HepG2 (cell line): ENCODE measurements around the gene BCLAF1. TPM values are rescaled to one million over a fixed set of nuclear protein-coding genes. Genes with fewer than 3 reads are reported as not detected.

Experiments
- AGO1 ChIP-seq: fragments of 200-400 bp; formaldehyde crosslinking; IDR thresholded peaks from 2 replicates; pipeline ENCODE4 v1.6.1; 2017; ENCODE audit warnings: mild to moderate bottlenecking, low read depth, low read length, moderate library complexity; ENCODE audit not compliant: poor library complexity, severe bottlenecking
- CENPX ChIP-seq: sonication (generic); formaldehyde crosslinking; IDR thresholded peaks from 2 replicates; pipeline ENCODE4 v1.9.0; 2021; ENCODE audit warnings: mild to moderate bottlenecking, missing genetic modification reagents, moderate library complexity
- GABPB1 ChIP-seq: IDR thresholded peaks from 2 replicates; pipeline ENCODE4 v1.6.1; 2016; ENCODE audit warnings: mild to moderate bottlenecking, missing genetic modification reagents, moderate library complexity, missing compliant biosample characterization
- GATAD1 ChIP-seq: IDR thresholded peaks from 2 replicates; pipeline ENCODE4 v1.6.1; 2016; ENCODE audit warnings: missing genetic modification reagents, missing compliant biosample characterization
- HOXA9 ChIP-seq: sonication (generic); formaldehyde crosslinking; IDR thresholded peaks from 2 replicates; pipeline ENCODE4 v1.8.1; 2022; ENCODE audit warnings: missing genetic modification reagents, mild to moderate bottlenecking, moderate library complexity, borderline replicate concordance
- IRX3 ChIP-seq: sonication (generic); formaldehyde crosslinking; IDR thresholded peaks from 2 replicates; pipeline ENCODE4 v1.8.1; 2023; ENCODE audit warnings: mild to moderate bottlenecking, low read depth, missing genetic modification reagents, borderline replicate concordance
- PAWR ChIP-seq: sonication (generic); formaldehyde crosslinking; IDR thresholded peaks from 2 replicates; pipeline ENCODE4 v1.4.0; 2020; ENCODE audit warnings: missing genetic modification reagents, mild to moderate bottlenecking, borderline replicate concordance
- PHF21A ChIP-seq: sonication (generic); formaldehyde crosslinking; IDR thresholded peaks from 2 replicates; pipeline ENCODE4 v1.5.0; 2020; ENCODE audit warnings: mild to moderate bottlenecking, missing genetic modification reagents
- RBM39 ChIP-seq: fragments of 200-400 bp; formaldehyde crosslinking; IDR thresholded peaks from one replicate; pipeline ENCODE4 v1.6.1; 2018; ENCODE audit warnings: antibody characterized with exemption, mild to moderate bottlenecking, low read depth, low read length; ENCODE audit not compliant: poor library complexity, severe bottlenecking
- REPIN1 ChIP-seq: sonication (generic); formaldehyde crosslinking; IDR thresholded peaks from 2 replicates; pipeline ENCODE4 v1.8.0; 2022; ENCODE audit warnings: missing genetic modification reagents, low read depth, mild to moderate bottlenecking, borderline replicate concordance
- TAF1 ChIP-seq: sonication (generic); formaldehyde crosslinking; IDR thresholded peaks from 2 replicates; pipeline ENCODE4 v1.4.0; 2020; ENCODE audit warnings: missing genetic modification reagents
- TBX2 ChIP-seq: sonication (generic); formaldehyde crosslinking; IDR thresholded peaks from 2 replicates; pipeline ENCODE4 v1.5.0; 2020; ENCODE audit warnings: missing genetic modification reagents, mild to moderate bottlenecking, borderline replicate concordance
- WIZ ChIP-seq: sonication (generic); formaldehyde crosslinking; IDR thresholded peaks from 2 replicates; pipeline ENCODE4 v1.5.1; 2020; ENCODE audit warnings: mild to moderate bottlenecking, missing genetic modification reagents
- ZC3H13 ChIP-seq: sonication (generic); formaldehyde crosslinking; IDR thresholded peaks from 2 replicates; pipeline ENCODE4 v1.8.1; 2023; ENCODE audit warnings: mild to moderate bottlenecking, missing genetic modification reagents, moderate library complexity
- ZNF230 ChIP-seq: sonication (generic); formaldehyde crosslinking; IDR thresholded peaks from 2 replicates; pipeline ENCODE4 v1.4.0; 2020; ENCODE audit warnings: mild to moderate bottlenecking, missing genetic modification reagents
- ZSCAN9 ChIP-seq: IDR thresholded peaks from 2 replicates; pipeline ENCODE4 v1.6.1; 2016; ENCODE audit warnings: borderline replicate concordance
- polyA plus RNA-seq, 8 experiments: library from polyadenylated mRNA; depleted of rRNA in 3 of 8; stranded (reverse) in 7 of 8; unstranded in 1 of 8; fragments of >200 nt; fragmentation: Illumina TruSeq in 4 of 8; extraction: Trizol in 4 of 8; gene quantifications; 2 replicates each; pipeline versions ENCODE4 v1.2.1 to v1.2.3, GENCODE V29; 2011 to 2016; ENCODE audit warnings: low read depth in 4 of 8, missing spikeins in 1 of 8, mixed read lengths in 1 of 8; ENCODE audit not compliant: insufficient read depth in 1 of 8
- total RNA-seq, 5 experiments: library from RNA; depleted of rRNA; stranded (reverse); fragments of >200 nt; fragmentation: Illumina TruSeq; extraction: Trizol; gene quantifications; 2 replicates each; pipeline ENCODE4 v1.2.3, GENCODE V29; 2016; ENCODE audit warnings: low read depth in 1 of 5
- TF ChIP-seq, protein P1 (sequence below): sonication (generic); formaldehyde crosslinking; IDR thresholded peaks from 2 replicates; pipeline ENCODE4 v1.5.0; 2020; ENCODE audit warnings: missing genetic modification reagents
- TF ChIP-seq, protein P2 (sequence below), 2 experiments: sonication (generic) in 1 of 2; formaldehyde crosslinking in 1 of 2; IDR thresholded peaks; 2 replicates each; pipeline versions ENCODE4 v1.5.1 to v1.6.1; 2011 to 2020; ENCODE audit warnings: borderline replicate concordance in 1 of 2, low read depth in 1 of 2, low read length in 1 of 2, mild to moderate bottlenecking in 1 of 2, missing genetic modification reagents in 1 of 2, moderate library complexity in 1 of 2
- TF ChIP-seq, protein P3 (sequence below): sonication (generic); formaldehyde crosslinking; IDR thresholded peaks from 2 replicates; pipeline ENCODE4 v1.4.0; 2020; ENCODE audit warnings: missing genetic modification reagents, mild to moderate bottlenecking, borderline replicate concordance
- TF ChIP-seq, protein P4 (sequence below): sonication (generic); formaldehyde crosslinking; IDR thresholded peaks from 2 replicates; pipeline ENCODE4 v1.8.0; 2022; ENCODE audit warnings: mild to moderate bottlenecking, missing genetic modification reagents, borderline replicate concordance

Gene BCLAF1
- total and polyA plus RNA-seq, 2 of the 13 experiments (the other 11 are each of a cell fraction or from before 2014, with no cell fraction given): 55.3 to 292 TPM

DNA sequence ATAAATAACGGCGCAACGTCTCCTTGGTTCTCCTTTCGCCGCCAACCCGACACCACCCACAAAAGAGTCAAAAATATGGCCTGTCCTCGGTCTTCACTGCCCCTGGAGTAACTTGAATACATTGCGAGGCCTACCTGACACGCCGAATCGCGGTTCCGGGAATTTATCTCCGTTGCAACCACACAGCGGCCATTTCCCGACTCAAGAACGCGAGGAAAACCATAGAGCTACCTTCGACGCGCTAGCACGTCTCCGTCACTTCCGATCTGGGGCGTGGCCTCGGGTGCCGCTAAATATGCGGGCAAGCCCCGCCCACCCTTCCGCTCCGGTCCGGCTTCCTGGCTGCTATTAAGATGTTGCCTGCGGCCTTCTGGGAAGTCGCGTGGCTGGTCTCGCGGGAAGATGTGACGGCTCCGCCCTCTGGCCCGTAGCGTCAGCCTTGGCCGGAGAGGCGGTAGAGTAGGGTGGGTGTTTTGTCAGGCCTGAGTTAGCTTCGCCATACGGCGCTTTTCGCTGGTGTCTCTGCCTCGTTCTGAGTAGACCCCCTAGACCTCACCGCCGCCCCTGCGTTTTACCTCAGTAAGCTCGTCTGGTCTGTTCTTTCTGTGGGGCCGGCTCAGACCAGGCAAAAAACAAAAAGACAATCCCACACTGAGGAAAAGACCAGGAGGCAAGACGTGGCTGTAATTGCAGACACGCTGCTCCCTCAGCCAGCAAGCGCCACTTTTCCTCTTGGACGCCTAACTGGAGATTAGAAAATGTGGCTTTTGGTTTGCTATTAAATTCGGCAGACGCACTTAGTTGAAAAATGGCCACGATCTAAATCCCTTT lies at the start of gene BCLAF1 (continued):
- TF ChIP-seq, protein P1, sequence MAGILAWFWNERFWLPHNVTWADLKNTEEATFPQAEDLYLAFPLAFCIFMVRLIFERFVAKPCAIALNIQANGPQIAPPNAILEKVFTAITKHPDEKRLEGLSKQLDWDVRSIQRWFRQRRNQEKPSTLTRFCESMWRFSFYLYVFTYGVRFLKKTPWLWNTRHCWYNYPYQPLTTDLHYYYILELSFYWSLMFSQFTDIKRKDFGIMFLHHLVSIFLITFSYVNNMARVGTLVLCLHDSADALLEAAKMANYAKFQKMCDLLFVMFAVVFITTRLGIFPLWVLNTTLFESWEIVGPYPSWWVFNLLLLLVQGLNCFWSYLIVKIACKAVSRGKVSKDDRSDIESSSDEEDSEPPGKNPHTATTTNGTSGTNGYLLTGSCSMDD (CRISPR knock-in tag): peak; percentile 67; the same call in 1 of the 2 replicates
- TF ChIP-seq AGO1 (peak; percentile 40), HOXA9 (no peak; the same call in 1 of the 2 replicates), IRX3 (CRISPR knock-in tag) (peak; percentile 89), TBX2 (CRISPR knock-in tag) (peak; percentile 53), TAF1 (peak; percentile 96), RBM39 (peak; percentile 99), ZC3H13 (CRISPR knock-in tag) (peak; percentile 17), ZSCAN9 (CRISPR knock-in tag) (0 out of 2 replicates have a peak, but pooled peaks have one; percentile 2), WIZ (CRISPR knock-in tag) (peak; percentile 48; the same call in 1 of the 2 replicates), CENPX (CRISPR knock-in tag) (no peak), PAWR (CRISPR knock-in tag) (0 out of 2 replicates have a peak, but pooled peaks have one; percentile 83), GATAD1 (CRISPR knock-in tag) (peak; percentile 87), GABPB1 (CRISPR knock-in tag) (peak; percentile 97), ZNF230 (CRISPR knock-in tag) (no peak; the same call in none of the 2 replicates), REPIN1 (CRISPR knock-in tag) (peak; percentile 90), PHF21A (CRISPR knock-in tag) (no peak; the same call in 1 of the 2 replicates)
- TF ChIP-seq, protein P2, sequence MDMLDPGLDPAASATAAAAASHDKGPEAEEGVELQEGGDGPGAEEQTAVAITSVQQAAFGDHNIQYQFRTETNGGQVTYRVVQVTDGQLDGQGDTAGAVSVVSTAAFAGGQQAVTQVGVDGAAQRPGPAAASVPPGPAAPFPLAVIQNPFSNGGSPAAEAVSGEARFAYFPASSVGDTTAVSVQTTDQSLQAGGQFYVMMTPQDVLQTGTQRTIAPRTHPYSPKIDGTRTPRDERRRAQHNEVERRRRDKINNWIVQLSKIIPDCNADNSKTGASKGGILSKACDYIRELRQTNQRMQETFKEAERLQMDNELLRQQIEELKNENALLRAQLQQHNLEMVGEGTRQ (IDR thresholded peaks at IDR 0.05; ENCODE audit: low read depth, low read length): no peak
- TF ChIP-seq, protein P2 (CRISPR knock-in tag; IDR thresholded peaks at IDR 0.05; ENCODE audit: borderline replicate concordance): peak; percentile 14; the same call in 1 of the 2 replicates
- TF ChIP-seq, protein P3, sequence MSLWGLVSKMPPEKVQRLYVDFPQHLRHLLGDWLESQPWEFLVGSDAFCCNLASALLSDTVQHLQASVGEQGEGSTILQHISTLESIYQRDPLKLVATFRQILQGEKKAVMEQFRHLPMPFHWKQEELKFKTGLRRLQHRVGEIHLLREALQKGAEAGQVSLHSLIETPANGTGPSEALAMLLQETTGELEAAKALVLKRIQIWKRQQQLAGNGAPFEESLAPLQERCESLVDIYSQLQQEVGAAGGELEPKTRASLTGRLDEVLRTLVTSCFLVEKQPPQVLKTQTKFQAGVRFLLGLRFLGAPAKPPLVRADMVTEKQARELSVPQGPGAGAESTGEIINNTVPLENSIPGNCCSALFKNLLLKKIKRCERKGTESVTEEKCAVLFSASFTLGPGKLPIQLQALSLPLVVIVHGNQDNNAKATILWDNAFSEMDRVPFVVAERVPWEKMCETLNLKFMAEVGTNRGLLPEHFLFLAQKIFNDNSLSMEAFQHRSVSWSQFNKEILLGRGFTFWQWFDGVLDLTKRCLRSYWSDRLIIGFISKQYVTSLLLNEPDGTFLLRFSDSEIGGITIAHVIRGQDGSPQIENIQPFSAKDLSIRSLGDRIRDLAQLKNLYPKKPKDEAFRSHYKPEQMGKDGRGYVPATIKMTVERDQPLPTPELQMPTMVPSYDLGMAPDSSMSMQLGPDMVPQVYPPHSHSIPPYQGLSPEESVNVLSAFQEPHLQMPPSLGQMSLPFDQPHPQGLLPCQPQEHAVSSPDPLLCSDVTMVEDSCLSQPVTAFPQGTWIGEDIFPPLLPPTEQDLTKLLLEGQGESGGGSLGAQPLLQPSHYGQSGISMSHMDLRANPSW (CRISPR knock-in tag): peak; percentile 64; the same call in 1 of the 2 replicates
- TF ChIP-seq, protein P4, sequence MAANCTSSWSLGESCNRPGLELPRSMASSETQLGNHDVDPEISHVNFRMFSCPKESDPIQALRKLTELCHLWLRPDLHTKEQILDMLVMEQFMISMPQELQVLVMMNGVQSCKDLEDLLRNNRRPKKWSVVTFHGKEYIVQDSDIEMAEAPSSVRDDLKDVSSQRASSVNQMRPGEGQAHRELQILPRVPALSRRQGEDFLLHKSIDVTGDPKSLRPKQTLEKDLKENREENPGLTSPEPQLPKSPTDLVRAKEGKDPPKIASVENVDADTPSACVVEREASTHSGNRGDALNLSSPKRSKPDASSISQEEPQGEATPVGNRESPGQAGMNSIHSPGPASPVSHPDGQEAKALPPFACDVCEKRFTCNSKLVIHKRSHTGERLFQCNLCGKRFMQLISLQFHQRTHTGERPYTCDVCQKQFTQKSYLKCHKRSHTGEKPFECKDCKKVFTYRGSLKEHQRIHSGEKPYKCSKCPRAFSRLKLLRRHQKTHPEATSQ (CRISPR knock-in tag): peak; percentile 76; the same call in 1 of the 2 replicates
